ENCODE data around the gene OR8B4. TPM values are rescaled to one million over a fixed set of nuclear protein-coding genes. Genes with fewer than 3 reads are reported as not detected.

The OR8B4 gene
- total RNA-seq, 4 donors from 2014 or later, result not detected

GRCh38 chr11:124446916-124447315, 22.2 kb upstream of the OR8B4 start:
- Histone ChIP-seq H3K9me3 (no peaks in the 10 kb centered on the region), H3K36me3 (no peaks in the 10 kb centered on the region), H3K4me3 (no peak overlapping the region), H3K27me3 (no peaks in the 10 kb centered on the region), H3K27ac (no peak overlapping the region), H3K4me1 (no peaks in the 10 kb centered on the region)
- no peak for TF ChIP-seq CTCF (IDR thresholded peaks at IDR 0.05)
- TF ChIP-seq POLR2A (IDR thresholded peaks at IDR 0.05), result no peak
- no peak for DNase-seq

GRCh38 chr11:124445646-124446150, 21.0 kb upstream of the OR8B4 start, which contains the start of gene OR8B8:
OR8B8 (minus strand) TSS chr11:124445696; CDS start chr11:124441085, 4,611 bp downstream.
- H3K9me3 ChIP-seq, result no peaks in the 10 kb centered on the region
- no peak within 1 kb of the TSS for H3K4me3 ChIP-seq
- no peak for DNase-seq
- no peaks in the 10 kb centered on the region for H3K36me3 ChIP-seq
- H3K4me1 ChIP-seq, result no peaks in the 10 kb centered on the region
- H3K27me3 ChIP-seq, result no peaks in the 10 kb centered on the region
- H3K27ac ChIP-seq, result no peak within 1 kb of the TSS
- no peak for TF ChIP-seq POLR2A (IDR thresholded peaks at IDR 0.05)
- no peak for TF ChIP-seq CTCF (IDR thresholded peaks at IDR 0.05)

GRCh38 chr11:124442847-124443246, 18.2 kb upstream of the OR8B4 start:
- no peak for TF ChIP-seq CTCF (IDR thresholded peaks at IDR 0.05)
- no peak for TF ChIP-seq POLR2A (IDR thresholded peaks at IDR 0.05)
- H3K4me1 ChIP-seq, result no peaks in the 10 kb centered on the region
- H3K9me3 ChIP-seq, result no peaks in the 10 kb centered on the region

GRCh38 chr11:124442442-124442841, 17.8 kb upstream of the OR8B4 start:
- DNase-seq, result no peak
- no peak for TF ChIP-seq POLR2A (IDR thresholded peaks at IDR 0.05)
- TF ChIP-seq CTCF (IDR thresholded peaks at IDR 0.05), result no peak
- no peaks in the 10 kb centered on the region for H3K9me3 ChIP-seq
- no peak overlapping the region for H3K27ac ChIP-seq
- H3K4me1 ChIP-seq, result no peaks in the 10 kb centered on the region
- H3K4me3 ChIP-seq, result no peak overlapping the region
- no peaks in the 10 kb centered on the region for H3K27me3 ChIP-seq
- H3K36me3 ChIP-seq, result no peaks in the 10 kb centered on the region

More at GRCh38 chr11:124442847-124443246, 18.2 kb upstream of the OR8B4 start:
- no peak overlapping the region for H3K4me3 ChIP-seq
- DNase-seq, result no peak
- H3K27me3 ChIP-seq, result no peaks in the 10 kb centered on the region
- H3K36me3 ChIP-seq, result no peaks in the 10 kb centered on the region
- no peak overlapping the region for H3K27ac ChIP-seq

DNA sequence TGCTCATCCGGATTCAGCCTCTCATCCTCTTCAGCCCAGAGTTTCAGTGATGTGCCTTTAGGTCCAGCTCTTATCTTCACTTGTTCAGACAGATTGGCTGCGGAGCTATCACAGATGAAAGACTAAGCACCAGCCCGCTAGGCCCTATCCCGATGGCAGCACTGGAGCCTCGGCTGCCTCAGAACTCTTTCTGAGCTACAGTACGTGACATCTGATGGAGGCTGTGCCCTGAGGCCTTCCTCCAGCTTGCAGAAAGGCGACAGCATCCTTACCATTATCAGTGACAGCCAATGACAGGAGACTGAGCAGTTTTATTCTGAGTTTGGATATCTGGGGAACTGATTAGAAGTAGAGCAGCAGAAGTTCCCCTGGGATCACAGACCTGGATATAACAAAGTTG, 16.8 kb upstream of the OR8B4 start:
- H3K36me3 ChIP-seq, result no peaks in the 10 kb centered on the region
- H3K4me3 ChIP-seq, result no peak overlapping the region

More for the DNA sequence above, 16.8 kb upstream of the OR8B4 start:
- DNase-seq, result no peak
- Histone ChIP-seq H3K27ac (no peak overlapping the region), H3K27me3 (no peaks in the 10 kb centered on the region), H3K4me1 (no peaks in the 10 kb centered on the region), H3K9me3 (no peaks in the 10 kb centered on the region)
- TF ChIP-seq CTCF (IDR thresholded peaks at IDR 0.05) (no peak), POLR2A (IDR thresholded peaks at IDR 0.05) (no peak)

All from Peyer's patch (tissue), 4 donors.